H1 (cell line): ENCODE data around the gene HBD. TPM values are rescaled to one million over a fixed set of nuclear protein-coding genes. Genes with fewer than 3 reads are reported as not detected.

Experiments used
- CTCF ChIA-PET: fragments of 300-600 bp; sonication (Branson Sonifier 250); formaldehyde crosslinking; loops from one replicate; lab custom pipeline; 2021; ENCODE audit not compliant: partially characterized antibody; lab: Charles Lee
- POLR2A ChIA-PET: fragments of 300-600 bp; sonication (Branson Sonifier 250); formaldehyde crosslinking; loops from one replicate; lab custom pipeline; 2021; ENCODE audit warnings: inconsistent platforms; ENCODE audit not compliant: partially characterized antibody; lab: Charles Lee
- DNase-seq, 2 experiments: peaks; one replicate each; pipeline versions ENCODE4 v3.0.0 to v3.0.0-alpha.2; 2010 to 2022; ENCODE audit warnings: low spot score in 2 of 2, low read depth in 1 of 2, mixed read lengths in 1 of 2
- FAIRE-seq: peaks from 2 replicates; lab custom pipeline; 2011; peaks lifted over from hg19 to GRCh38; lab: Jason Lieb, UNC
- H2AFZ ChIP-seq: 2 replicates; pipeline ENCODE4 v1.8.1; 2012; ENCODE audit warnings: low read length, inconsistent platforms
- H2AK5ac ChIP-seq: 2 replicates; pipeline ENCODE4 v1.6.1; 2013; ENCODE audit warnings: low read depth, low read length
- H2BK120ac ChIP-seq: replicated peaks from 2 replicates; pipeline ENCODE3; 2013; ENCODE audit warnings: low read depth, low read length, inconsistent platforms
- H2BK12ac ChIP-seq: 2 replicates; pipeline ENCODE4 v1.6.1; 2013; ENCODE audit warnings: low read depth, low read length
- H2BK15ac ChIP-seq: 2 replicates; pipeline ENCODE4 v1.6.1; 2013; ENCODE audit warnings: low read length
- H2BK20ac ChIP-seq: 2 replicates; pipeline ENCODE4 v1.6.1; 2013; ENCODE audit warnings: low read length
- H2BK5ac ChIP-seq: 2 replicates; pipeline ENCODE4 v1.6.1; 2013; ENCODE audit warnings: low read depth, low read length
- H3K14ac ChIP-seq: 2 replicates; pipeline ENCODE4 v1.6.1; 2013; ENCODE audit warnings: inconsistent platforms; ENCODE audit not compliant: insufficient read length
- H3K18ac ChIP-seq: 2 replicates; pipeline ENCODE4 v1.6.1; 2013; ENCODE audit warnings: low read length; ENCODE audit errors: extremely low read depth
- H3K23ac ChIP-seq: 2 replicates; pipeline ENCODE4 v1.6.1; 2013; ENCODE audit warnings: inconsistent platforms; ENCODE audit not compliant: insufficient read length
- H3K23me2 ChIP-seq: 2 replicates; pipeline ENCODE4 v1.6.1; 2013; ENCODE audit warnings: low read depth, low read length
- H3K27ac ChIP-seq: 2 replicates; pipeline ENCODE4 v1.6.1; 2011; ENCODE audit warnings: low read depth, low read length, inconsistent platforms
- H3K27me3 ChIP-seq, 4 experiments: replicated peaks in 1 of 4; 1 replicate in 1 of 4; 2 replicates in 3 of 4; pipeline versions ENCODE4 v1.6.1 to v1.8.1; 2011 to 2013; ENCODE audit warnings: low read length in 3 of 4, mild to moderate bottlenecking in 3 of 4, inconsistent platforms in 2 of 4, mixed read lengths in 2 of 4, moderate library complexity in 1 of 4; ENCODE audit not compliant: control insufficient read depth in 3 of 4, insufficient read depth in 3 of 4; ENCODE audit errors: extremely low read depth in 1 of 4
- H3K36me3 ChIP-seq, 4 experiments: 2 replicates each; pipeline versions ENCODE4 v1.6.1 to v1.8.1; 2011 to 2013; ENCODE audit warnings: mild to moderate bottlenecking in 4 of 4, low read length in 3 of 4, moderate library complexity in 2 of 4, control low read depth in 1 of 4, inconsistent platforms in 1 of 4; ENCODE audit not compliant: insufficient read depth in 4 of 4, control insufficient read depth in 2 of 4
- H3K4ac ChIP-seq: replicated peaks from 2 replicates; pipeline ENCODE3; 2013; ENCODE audit warnings: low read length, low read depth, mixed read lengths, inconsistent platforms; ENCODE audit not compliant: insufficient read length
- H3K4me1 ChIP-seq, 4 experiments: replicated peaks in 1 of 4; 1 replicate in 1 of 4; 2 replicates in 3 of 4; pipeline versions ENCODE4 v1.6.1 to v1.8.1; 2011 to 2013; ENCODE audit warnings: low read length in 3 of 4, inconsistent platforms in 2 of 4, mixed read lengths in 1 of 4; ENCODE audit not compliant: insufficient read depth in 4 of 4, control insufficient read depth in 3 of 4
- H3K4me2 ChIP-seq, 2 experiments: 2 replicates each; pipeline versions ENCODE4 v1.6.1 to v1.8.1; 2011 to 2013; ENCODE audit warnings: low read depth in 2 of 2, low read length in 2 of 2, control low read depth in 1 of 2, inconsistent platforms in 1 of 2, mild to moderate bottlenecking in 1 of 2; ENCODE audit not compliant: insufficient read depth in 1 of 2
- H3K4me3 ChIP-seq, 4 experiments: fragments of 200-600, 300-600 bp in 1 of 4; sonication (generic), shearing (Covaris generic), sonication (Bioruptor Twin) in 1 of 4; 2 replicates each; pipeline versions ENCODE4 v1.5.1 to v1.8.1; 2011 to 2016; ENCODE audit warnings: low read length in 4 of 4, low read depth in 3 of 4, control low read depth in 2 of 4, inconsistent platforms in 2 of 4, mild to moderate bottlenecking in 2 of 4, mixed read lengths in 1 of 4, moderate library complexity in 1 of 4; ENCODE audit not compliant: insufficient read depth in 2 of 4; ENCODE audit errors: extremely low read depth in 1 of 4
- H3K56ac ChIP-seq: replicated peaks from 2 replicates; pipeline ENCODE3; 2013; ENCODE audit warnings: low read depth, mild to moderate bottlenecking, mixed read lengths, low read length, inconsistent platforms; ENCODE audit not compliant: insufficient read length
- H3K79me1 ChIP-seq: 2 replicates; pipeline ENCODE4 v1.6.1; 2013; ENCODE audit warnings: low read depth, low read length, control low read depth
- H3K79me2 ChIP-seq, 2 experiments: 2 replicates each; pipeline versions ENCODE4 v1.6.1 to v1.8.1; 2012 to 2013; ENCODE audit warnings: low read length in 2 of 2, mild to moderate bottlenecking in 2 of 2, inconsistent platforms in 1 of 2; ENCODE audit not compliant: insufficient read depth in 2 of 2, control insufficient read depth in 1 of 2
- H3K9ac ChIP-seq, 4 experiments: replicated peaks in 1 of 4; 1 replicate in 1 of 4; 2 replicates in 3 of 4; pipeline versions ENCODE4 v1.6.1 to v1.8.1; 2011 to 2013; ENCODE audit warnings: low read depth in 3 of 4, low read length in 3 of 4, control low read depth in 2 of 4, mild to moderate bottlenecking in 2 of 4, moderate library complexity in 2 of 4, inconsistent platforms in 1 of 4; ENCODE audit errors: extremely low read depth in 1 of 4
- H3K9me3 ChIP-seq, 2 experiments: 2 replicates each; pipeline versions ENCODE4 v1.6.1 to v1.8.1; 2012 to 2013; ENCODE audit warnings: mild to moderate bottlenecking in 2 of 2, moderate library complexity in 2 of 2, control low read depth in 1 of 2, inconsistent platforms in 1 of 2, low read depth in 1 of 2, low read length in 1 of 2, mixed read lengths in 1 of 2; ENCODE audit not compliant: insufficient read depth in 2 of 2
- H4K20me1 ChIP-seq, 2 experiments: replicated peaks in 1 of 2; 2 replicates each; pipeline versions ENCODE3 to v1.8.1; 2011 to 2013; ENCODE audit warnings: inconsistent platforms in 2 of 2, low read length in 2 of 2, mild to moderate bottlenecking in 1 of 2; ENCODE audit not compliant: insufficient read depth in 2 of 2, control insufficient read depth in 1 of 2
- H4K5ac ChIP-seq: 2 replicates; pipeline ENCODE4 v1.6.1; 2013; ENCODE audit warnings: low read length, low read depth, mixed read lengths, inconsistent platforms; ENCODE audit not compliant: insufficient read length
- H4K8ac ChIP-seq: 2 replicates; pipeline ENCODE4 v1.8.0; 2013; ENCODE audit warnings: mild to moderate bottlenecking, moderate library complexity, low read length, inconsistent platforms; ENCODE audit not compliant: insufficient read depth; ENCODE audit errors: extremely low read depth
- H4K91ac ChIP-seq: replicated peaks from 2 replicates; pipeline ENCODE3; 2013; ENCODE audit warnings: low read length, mixed read lengths, inconsistent platforms; ENCODE audit not compliant: insufficient read length
- ATF3 ChIP-seq: IDR thresholded peaks from 2 replicates; pipeline ENCODE4 v1.6.1; 2011; ENCODE audit warnings: low read depth, mild to moderate bottlenecking, low read length; ENCODE audit not compliant: insufficient read depth
- BRCA1 ChIP-seq: IDR thresholded peaks from 2 replicates; pipeline ENCODE4 v1.6.1; 2012; ENCODE audit warnings: low read depth, low read length, improper control_type of control experiment
- KDM1A ChIP-seq: fragments of 200-600, 300-600 bp; sonication (generic); IDR thresholded peaks from 2 replicates; pipeline ENCODE4 v1.7.1; 2016; ENCODE audit warnings: mild to moderate bottlenecking, low read length, borderline replicate concordance
- NANOG ChIP-seq: IDR thresholded peaks from 2 replicates; pipeline ENCODE4 v1.6.1; 2011; ENCODE audit warnings: low read length, low read depth, mild to moderate bottlenecking, inconsistent platforms; ENCODE audit not compliant: insufficient read depth, poor library complexity, severe bottlenecking
- RFX5 ChIP-seq: IDR thresholded peaks from 2 replicates; pipeline ENCODE4 v1.6.1; 2011; ENCODE audit warnings: low read depth, low read length, improper control_type of control experiment, borderline replicate concordance
- SP4 ChIP-seq: IDR thresholded peaks from 2 replicates; pipeline ENCODE4 v1.6.1; 2012; ENCODE audit warnings: low read length, inconsistent platforms
- TAF1 ChIP-seq: IDR thresholded peaks from 2 replicates; pipeline ENCODE4 v1.6.1; 2011; ENCODE audit warnings: mild to moderate bottlenecking, low read depth, low read length
- TEAD4 ChIP-seq: IDR thresholded peaks from 2 replicates; pipeline ENCODE4 v1.6.1; 2012; ENCODE audit warnings: low read depth, low read length, inconsistent platforms, mixed read lengths
- ZNF274 ChIP-seq: IDR thresholded peaks from 2 replicates; pipeline ENCODE4 v1.7.0; 2012; ENCODE audit warnings: low read length, borderline replicate concordance; ENCODE audit errors: extremely low read depth
- WGBS, 2 experiments: shearing (Covaris generic) in 1 of 2; methylation state at CpG; one replicate each; pipeline versions ENCODE4 v1.1.6 to v1.1.7; 2013 to 2015; ENCODE audit warnings: low lambda C conversion rate in 2 of 2, mixed read lengths in 2 of 2, inconsistent platforms in 1 of 2, low coverage in 1 of 2, missing lambda C conversion rate in 1 of 2; ENCODE audit not compliant: insufficient replicate concordance in 2 of 2, insufficient coverage in 1 of 2, insufficient read length in 1 of 2; ENCODE audit errors: extremely low coverage in 1 of 2, missing lambda C conversion rate in 1 of 2; 5-methylcytosine and 5-hydroxymethylcytosine counted together
- polyA plus RNA-seq, 7 experiments: library from polyadenylated mRNA; depleted of rRNA in 3 of 7; stranded (reverse) in 5 of 7; unstranded in 2 of 7; fragments of >200 nt in 5 of 7; fragments of 200-250 nt in 2 of 7; gene quantifications; 1 replicate in 5 of 7; 2 replicates in 1 of 7; 4 replicates in 1 of 7; pipeline versions ENCODE4 v1.2.1 to v1.2.3, GENCODE V29; 2011 to 2013; ENCODE audit warnings: missing spikeins in 2 of 7, mixed read lengths in 2 of 7
- total RNA-seq: library from RNA; stranded (reverse); fragmentation: NEBNext Ultra II Directional; extraction: Animal tissue kit (Norgen Biotek cat#: 25700); gene quantifications from 2 replicates; pipeline ENCODE4 v1.2.1, GENCODE V29; 2021

HBD gene
- total and polyA plus RNA-seq, 2 of the 8 experiments (the other 6 are each of a cell fraction or from before 2014, with no cell fraction given) = not detected

- no peak overlapping the region for H3K18ac ChIP-seq
Measured at GRCh38 chr11:5237420-5237819, 3.1 kb upstream of the HBD start.

More at GRCh38 chr11:5237420-5237819, 3.1 kb upstream of the HBD start:
- ChIA-PET CTCF (no interaction called here), POLR2A (no interaction called here)
- no peaks in the 10 kb centered on the region for H3K4me1 ChIP-seq
- H3K9me3 ChIP-seq = no peaks in the 10 kb centered on the region
- no peak overlapping the region for H3K9ac ChIP-seq
- H4K20me1 ChIP-seq = no peaks in the 10 kb centered on the region
- no peak overlapping the region for H3K4ac ChIP-seq
- H3K4me2 ChIP-seq = no peak overlapping the region
- H3K79me1 ChIP-seq = no peaks in the 10 kb centered on the region
- no peak overlapping the region for H3K4me3 ChIP-seq
- H2AK5ac ChIP-seq = no peak overlapping the region
- FAIRE-seq (no peak), DNase-seq (no peak)
- H2BK15ac ChIP-seq = no peak overlapping the region
- H3K27ac ChIP-seq = no peak overlapping the region
- H3K23ac ChIP-seq = no peak overlapping the region
- H4K8ac ChIP-seq = no peak overlapping the region
- no peak overlapping the region for H4K91ac ChIP-seq
- no peaks in the 10 kb centered on the region; the same call in 1 of the 2 replicates for H3K23me2 ChIP-seq
- no peak overlapping the region for H4K5ac ChIP-seq
- no peak for TF ChIP-seq RFX5
- TF ChIP-seq NANOG = no peak
- no peak for TF ChIP-seq ZNF274
- TF ChIP-seq BRCA1 = no peak
- no peak for TF ChIP-seq KDM1A
- TF ChIP-seq TAF1 = no peak
- TF ChIP-seq SP4 = no peak
- no peak for TF ChIP-seq ATF3
- no peak for TF ChIP-seq TEAD4
- no peaks in the 10 kb centered on the region for H3K79me2 ChIP-seq
- H2BK12ac ChIP-seq = no peak overlapping the region
- H3K36me3 ChIP-seq = no peaks in the 10 kb centered on the region
- no peak overlapping the region for H2BK120ac ChIP-seq
- H3K14ac ChIP-seq = no peak overlapping the region
- H2BK5ac ChIP-seq = no peak overlapping the region
- 97% methylated on average over 2 of the region's 2 CpGs; no CpG with 5 or more reads in 1 of the 2 experiments for WGBS, 2 experiments
- H2AFZ ChIP-seq = no peak overlapping the region
- H2BK20ac ChIP-seq = no peak overlapping the region
- H3K56ac ChIP-seq = no peak overlapping the region
- no peaks in the 10 kb centered on the region for H3K27me3 ChIP-seq
